ENCODE data around the gene EXOSC2.

The EXOSC2 gene

DNA sequence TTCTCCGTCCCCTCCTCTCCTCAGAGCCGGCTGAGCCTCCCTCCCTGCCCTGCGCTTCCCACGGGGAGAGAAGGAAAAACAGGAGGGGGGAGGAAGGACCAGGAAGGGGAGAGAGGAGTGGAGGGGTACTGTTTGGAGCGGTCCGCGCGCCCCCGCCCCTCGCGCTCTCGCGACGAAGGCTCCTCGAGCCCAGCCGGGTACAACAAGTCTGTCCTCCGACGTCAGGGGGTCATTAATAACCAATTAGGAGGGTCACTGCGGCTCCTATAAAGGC is 29.7 kb upstream of the EXOSC2 start:
- DNase-seq (ENCODE audit: low read depth) = no peak
- no peak overlapping the region for H3K4me3 ChIP-seq (ENCODE audit: low read depth, low read length)
- in situ Hi-C loops (cut with HindIII; ENCODE audit: low sequenced_read_pairs) = no loop called here
- TF ChIP-seq, protein P1, sequence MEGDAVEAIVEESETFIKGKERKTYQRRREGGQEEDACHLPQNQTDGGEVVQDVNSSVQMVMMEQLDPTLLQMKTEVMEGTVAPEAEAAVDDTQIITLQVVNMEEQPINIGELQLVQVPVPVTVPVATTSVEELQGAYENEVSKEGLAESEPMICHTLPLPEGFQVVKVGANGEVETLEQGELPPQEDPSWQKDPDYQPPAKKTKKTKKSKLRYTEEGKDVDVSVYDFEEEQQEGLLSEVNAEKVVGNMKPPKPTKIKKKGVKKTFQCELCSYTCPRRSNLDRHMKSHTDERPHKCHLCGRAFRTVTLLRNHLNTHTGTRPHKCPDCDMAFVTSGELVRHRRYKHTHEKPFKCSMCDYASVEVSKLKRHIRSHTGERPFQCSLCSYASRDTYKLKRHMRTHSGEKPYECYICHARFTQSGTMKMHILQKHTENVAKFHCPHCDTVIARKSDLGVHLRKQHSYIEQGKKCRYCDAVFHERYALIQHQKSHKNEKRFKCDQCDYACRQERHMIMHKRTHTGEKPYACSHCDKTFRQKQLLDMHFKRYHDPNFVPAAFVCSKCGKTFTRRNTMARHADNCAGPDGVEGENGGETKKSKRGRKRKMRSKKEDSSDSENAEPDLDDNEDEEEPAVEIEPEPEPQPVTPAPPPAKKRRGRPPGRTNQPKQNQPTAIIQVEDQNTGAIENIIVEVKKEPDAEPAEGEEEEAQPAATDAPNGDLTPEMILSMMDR (IDR thresholded peaks at IDR 0.05; ENCODE audit: low read depth, low read length, missing control alignments) = no peak

DNA sequence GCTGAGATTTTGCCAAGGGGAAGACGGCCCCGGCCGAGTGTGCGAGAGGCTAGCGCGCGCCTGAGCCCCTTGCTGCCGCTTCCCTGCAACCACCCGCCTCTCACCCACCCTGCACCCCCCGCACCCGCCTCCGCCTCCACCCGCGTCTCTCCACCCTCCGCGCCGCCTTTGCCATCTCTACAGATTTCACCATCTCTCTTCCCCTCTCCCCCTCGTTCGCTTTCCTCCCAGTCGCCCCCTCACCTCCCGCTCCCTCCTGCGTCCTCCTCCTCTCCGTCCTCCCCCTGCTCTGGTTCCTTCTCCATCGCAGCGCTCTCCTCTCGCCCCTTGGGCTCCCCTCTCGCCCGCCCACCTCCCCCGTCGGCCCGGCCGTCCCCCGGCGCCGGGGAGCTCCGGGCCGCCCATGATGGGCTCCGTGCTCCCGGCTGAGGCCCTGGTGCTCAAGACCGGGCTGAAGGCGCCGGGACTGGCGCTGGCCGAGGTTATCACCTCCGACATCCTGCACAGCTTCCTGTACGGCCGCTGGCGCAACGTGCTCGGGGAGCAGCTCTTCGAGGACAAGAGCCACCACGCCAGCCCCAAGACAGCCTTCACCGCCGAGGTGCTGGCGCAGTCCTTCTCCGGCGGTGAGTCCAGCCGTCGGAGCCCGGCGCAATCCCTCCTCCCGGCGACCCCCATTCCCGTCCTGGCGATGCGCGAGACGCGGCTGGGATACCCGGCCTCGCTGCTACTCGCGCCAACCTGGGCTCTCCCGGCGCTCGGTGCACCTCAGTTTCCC is 29.1 kb upstream of the EXOSC2 start, which contains the start of gene PRDM12:
PRDM12 (plus strand) TSS at position 344 of the 778 bp plus-strand sequence; CDS start at position 404, 60 bp downstream.
- H3K4me3 ChIP-seq (ENCODE audit: low read depth, low read length) = no peak within 1 kb of the TSS
- TF ChIP-seq, protein P1 (IDR thresholded peaks at IDR 0.05; ENCODE audit: low read depth, low read length, missing control alignments) = no peak
- in situ Hi-C loops (cut with HindIII; ENCODE audit: low sequenced_read_pairs) = loop anchor here (5.0 kb wide), 1 partner anchor 37 kb away; no protein-coding TSS in a partner anchor
- DNase-seq (ENCODE audit: low read depth) = no peak

DNA sequence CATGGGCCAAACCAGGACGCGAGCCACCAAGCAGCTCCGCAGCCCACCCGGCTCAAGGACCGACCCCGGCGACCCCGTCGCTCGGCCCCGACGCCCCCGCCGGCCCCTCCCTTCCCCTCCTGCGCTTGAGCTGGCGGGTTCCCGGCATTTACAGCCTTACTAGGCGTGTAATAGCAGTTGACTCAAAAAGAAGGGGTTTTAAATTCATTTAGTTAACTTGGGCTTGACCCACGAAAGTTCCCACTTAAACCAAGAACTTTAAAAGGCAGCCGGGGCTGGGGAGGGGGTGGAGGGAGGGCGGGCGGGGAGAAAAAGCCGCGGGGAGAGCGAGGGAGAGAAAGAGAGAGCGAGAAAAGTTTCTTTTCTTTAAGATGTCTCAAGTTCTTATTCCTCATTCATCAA is 28.6 kb upstream of the EXOSC2 start:
- TF ChIP-seq, protein P1 (IDR thresholded peaks at IDR 0.05; ENCODE audit: low read depth, low read length, missing control alignments) = no peak
- no peak for DNase-seq (ENCODE audit: low read depth)
- in situ Hi-C loops (cut with HindIII; ENCODE audit: low sequenced_read_pairs) = loop anchor here (5.0 kb wide), 1 partner anchor 38 kb away; no protein-coding TSS in a partner anchor
- no peak overlapping the region for H3K4me3 ChIP-seq (ENCODE audit: low read depth, low read length)

DNA sequence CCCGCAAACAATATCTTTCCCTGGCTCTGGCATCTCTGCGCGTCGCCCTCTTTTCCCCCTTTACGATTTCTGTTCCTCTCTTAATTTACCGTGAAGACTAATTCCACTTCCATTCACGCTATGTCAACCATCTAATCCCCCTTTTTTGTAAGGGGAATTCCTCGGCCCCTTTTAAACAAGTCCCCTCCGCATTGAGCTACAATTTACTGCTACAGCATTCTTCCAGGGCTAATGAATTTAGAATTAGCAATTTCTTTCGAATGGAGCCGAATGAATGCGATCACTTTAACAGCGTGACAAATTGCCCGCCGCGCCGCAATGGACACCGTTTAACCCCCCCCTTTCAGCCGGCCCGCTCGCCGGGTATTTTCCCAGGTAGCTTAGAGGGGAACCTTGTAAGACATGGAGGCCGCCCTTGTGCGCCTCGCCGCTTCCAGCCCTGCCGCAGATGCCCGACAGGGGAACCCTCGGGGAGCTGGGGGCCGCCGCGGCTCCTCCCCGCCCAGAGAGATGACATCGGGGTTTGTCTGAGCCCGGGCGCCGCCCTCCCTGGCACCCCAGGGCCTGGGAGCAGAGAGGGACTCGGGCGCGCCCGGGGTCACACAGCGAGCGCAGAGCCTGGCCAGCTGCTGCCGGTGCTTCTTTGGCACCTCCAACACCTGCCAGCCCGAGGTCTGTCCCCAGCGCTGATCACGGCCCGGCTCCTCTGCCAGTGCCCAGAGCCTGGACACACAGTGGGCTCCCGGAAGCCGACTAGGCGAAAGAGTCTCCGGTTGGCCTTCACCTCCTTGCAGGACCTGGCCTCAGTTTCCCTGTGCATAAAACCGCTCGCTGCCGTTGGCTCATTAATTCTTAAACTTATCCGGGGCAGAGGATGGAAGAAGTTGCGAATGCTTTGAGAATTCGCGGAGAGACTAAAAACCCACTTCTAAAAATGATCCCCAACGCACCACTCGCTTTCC is 27.9 kb upstream of the EXOSC2 start:
- H3K4me3 ChIP-seq (ENCODE audit: low read depth, low read length) = no peak overlapping the region
- in situ Hi-C loops (cut with HindIII; ENCODE audit: low sequenced_read_pairs) = loop anchor here (5.0 kb wide), 1 partner anchor 38 kb away; no protein-coding TSS in a partner anchor
- TF ChIP-seq, protein P1 (IDR thresholded peaks at IDR 0.05; ENCODE audit: low read depth, low read length, missing control alignments) = no peak
- no peak for DNase-seq (ENCODE audit: low read depth)

DNA sequence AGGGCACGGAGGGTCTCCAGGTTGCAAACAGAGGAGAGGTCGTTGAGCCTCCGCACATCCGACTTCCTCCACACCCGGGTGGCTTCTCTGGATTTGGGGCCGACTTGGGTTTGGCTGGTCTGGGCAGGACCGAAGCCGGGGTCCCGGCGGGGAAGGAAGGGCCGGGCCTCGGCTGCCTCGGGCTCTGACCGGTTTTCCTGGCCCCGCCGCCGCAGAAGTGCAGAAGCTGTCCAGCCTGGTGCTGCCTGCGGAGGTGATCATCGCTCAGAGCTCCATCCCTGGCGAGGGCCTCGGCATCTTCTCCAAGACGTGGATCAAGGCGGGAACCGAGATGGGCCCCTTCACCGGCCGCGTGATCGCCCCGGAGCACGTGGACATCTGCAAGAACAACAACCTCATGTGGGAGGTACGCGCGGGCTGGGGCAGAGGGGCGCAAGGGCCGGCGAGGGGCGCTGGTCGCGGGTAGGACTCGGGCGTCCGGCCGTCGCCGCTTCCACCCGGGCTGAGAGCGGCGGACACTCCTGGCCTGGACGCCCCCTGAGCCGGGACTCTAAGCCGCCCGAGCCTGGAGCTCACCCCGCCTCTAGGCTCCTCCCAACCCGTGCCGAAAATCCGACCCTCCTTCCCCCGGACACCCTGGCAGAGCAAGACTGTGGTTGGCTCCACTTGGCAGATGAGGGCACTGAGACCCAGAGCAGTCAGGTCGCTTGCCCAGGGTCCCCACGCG is 27.0 kb upstream of the EXOSC2 start:
- H3K4me3 ChIP-seq (ENCODE audit: low read depth, low read length) = no peak overlapping the region
- DNase-seq (ENCODE audit: low read depth) = no peak
- TF ChIP-seq, protein P1 (IDR thresholded peaks at IDR 0.05; ENCODE audit: low read depth, low read length, missing control alignments) = no peak
- in situ Hi-C loops (cut with HindIII; ENCODE audit: low sequenced_read_pairs) = loop anchor here (5.0 kb wide), 1 partner anchor 39 kb away; no protein-coding TSS in a partner anchor

DNA sequence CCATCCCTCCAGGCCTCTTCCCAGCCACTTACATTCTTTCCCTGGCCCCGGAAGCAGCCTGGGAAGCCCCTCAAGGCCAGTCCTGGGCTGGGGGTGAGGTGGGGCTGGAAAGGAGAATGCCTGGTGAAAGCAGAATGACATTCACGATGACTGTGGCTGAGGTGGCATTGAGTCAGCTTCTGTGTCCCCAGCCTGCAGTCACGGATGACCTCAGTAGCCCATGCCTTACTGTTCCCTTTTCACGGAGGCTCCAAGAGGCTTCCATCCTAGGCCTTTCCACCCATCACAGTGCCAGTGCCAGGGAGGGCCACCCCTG is 26.5 kb upstream of the EXOSC2 start:
- H3K4me3 ChIP-seq (ENCODE audit: low read depth, low read length) = no peak overlapping the region
- in situ Hi-C loops (cut with HindIII; ENCODE audit: low sequenced_read_pairs) = loop anchor here (5.0 kb wide), 1 partner anchor 40 kb away; no protein-coding TSS in a partner anchor
- TF ChIP-seq, protein P1 (IDR thresholded peaks at IDR 0.05; ENCODE audit: low read depth, low read length, missing control alignments) = no peak
- DNase-seq (ENCODE audit: low read depth) = no peak
